AG09309 (cell line): ENCODE results near the gene PPP1CC.

Experiments used
- DNase-seq: peaks from one replicate; pipeline ENCODE4 v3.0.0-alpha.2; 2010; ENCODE audit warnings: low read depth
- H3K4me3 ChIP-seq: 2 replicates; pipeline ENCODE4 v1.5.1; 2011; ENCODE audit warnings: mild to moderate bottlenecking, low read depth, low read length, moderate library complexity; ENCODE audit not compliant: control insufficient read depth
- CTCF ChIP-seq: IDR thresholded peaks from 2 replicates; pipeline ENCODE4 v1.5.1; 2011; ENCODE audit warnings: mild to moderate bottlenecking, low read depth, low read length, inconsistent platforms; ENCODE audit not compliant: insufficient read depth, control insufficient read depth; ENCODE audit errors: missing control alignments

Gene PPP1CC

GRCh38 chr12:110742718-110743570 lies at the start of gene PPP1CC:
TSS of gene PPP1CC (minus strand) at chr12:110742891. CDS start at chr12:110742707, 184 bp downstream.
- no peak for TF ChIP-seq CTCF
- H3K4me3 ChIP-seq, result peak within 1 kb of the TSS; percentile 94
- DNase-seq, result peak; percentile 65

- no peak for DNase-seq
- H3K4me3 ChIP-seq, result no peak overlapping the region
- no peak for TF ChIP-seq CTCF
Measured at GRCh38 chr12:110791589-110791988, 48.9 kb upstream of the PPP1CC start.

- DNase-seq, result peak; percentile 31
- no peak overlapping the region for H3K4me3 ChIP-seq
- no peak for TF ChIP-seq CTCF
Measured at GRCh38 chr12:110790301-110790700, 47.6 kb upstream of the PPP1CC start.

- no peak for TF ChIP-seq CTCF
- no peak for DNase-seq
- H3K4me3 ChIP-seq, result no peak overlapping the region
Measured at GRCh38 chr12:110786012-110786411, 43.3 kb upstream of the PPP1CC start.

- DNase-seq, result no peak
- TF ChIP-seq CTCF, result no peak
- H3K4me3 ChIP-seq, result no peak overlapping the region
Measured at GRCh38 chr12:110785240-110785639, 42.5 kb upstream of the PPP1CC start.

- H3K4me3 ChIP-seq, result no peak overlapping the region
- no peak for DNase-seq
- TF ChIP-seq CTCF, result no peak
Measured at GRCh38 chr12:110782922-110783321, 40.2 kb upstream of the PPP1CC start.

- no peak for TF ChIP-seq CTCF
- H3K4me3 ChIP-seq, result no peak overlapping the region
- DNase-seq, result no peak
Measured at GRCh38 chr12:110782094-110782493, 39.4 kb upstream of the PPP1CC start.
